Loucy (cell line): ENCODE data around the gene CDH13.

Source experiments
- H2AFZ ChIP-seq: fragments of 200-600 bp; sonication (generic); 2 replicates; pipeline ENCODE4 v1.6.0; 2016; ENCODE audit warnings: antibody characterized with exemption, mild to moderate bottlenecking, low read length, moderate library complexity
- H3F3A ChIP-seq: fragments of 200-600 bp; 2 replicates; pipeline ENCODE4 v1.6.0; 2016; ENCODE audit warnings: antibody characterized with exemption, low read depth, mild to moderate bottlenecking
- H3K27me3 ChIP-seq: fragments of 200-600 bp; sonication (generic); 2 replicates; pipeline ENCODE4 v1.6.1; 2014; ENCODE audit warnings: low read length, mild to moderate bottlenecking; ENCODE audit not compliant: insufficient read depth, poor library complexity, severe bottlenecking
- H3K36me3 ChIP-seq: fragments of 200-600 bp; sonication (generic); 2 replicates; pipeline ENCODE4 v1.6.1; 2016; ENCODE audit warnings: low read length; ENCODE audit not compliant: insufficient read depth
- H3K4me1 ChIP-seq: fragments of 200-600 bp; sonication (generic); 2 replicates; pipeline ENCODE4 v1.5.1; 2014; ENCODE audit warnings: low read length, mild to moderate bottlenecking; ENCODE audit not compliant: insufficient read depth, poor library complexity, severe bottlenecking
- H3K4me2 ChIP-seq: fragments of 200-600 bp; sonication (generic); 2 replicates; pipeline ENCODE4 v1.6.0; 2014; ENCODE audit warnings: antibody characterized with exemption, low read length, low read depth, mild to moderate bottlenecking; ENCODE audit not compliant: poor library complexity, severe bottlenecking
- H3K4me3 ChIP-seq: fragments of 200-600 bp; sonication (generic); 2 replicates; pipeline ENCODE4 v1.5.1; 2014; ENCODE audit warnings: low read length, mild to moderate bottlenecking, mixed read lengths; ENCODE audit not compliant: poor library complexity, severe bottlenecking
- H3K79me2 ChIP-seq: fragments of 200-600 bp; sonication (generic); 2 replicates; pipeline ENCODE4 v1.6.1; 2014; ENCODE audit warnings: low read length; ENCODE audit not compliant: insufficient read depth
- H3K9ac ChIP-seq: fragments of 200-600 bp; sonication (generic); 2 replicates; pipeline ENCODE4 v1.6.0; 2014; ENCODE audit warnings: mild to moderate bottlenecking, low read depth, low read length, moderate library complexity; ENCODE audit not compliant: poor library complexity, severe bottlenecking
- H3K9me2 ChIP-seq: fragments of 200-600 bp; sonication (generic); replicated peaks from 2 replicates; pipeline ENCODE4 v1.6.1; 2016; ENCODE audit warnings: low read depth, low read length, mixed read lengths
- H3K9me3 ChIP-seq: fragments of 200-600 bp; sonication (generic); 2 replicates; pipeline ENCODE4 v1.6.1; 2014; ENCODE audit warnings: mild to moderate bottlenecking, antibody characterized with exemption, low read length, low read depth; ENCODE audit not compliant: insufficient read depth
- H4K20me1 ChIP-seq: fragments of 200-600 bp; sonication (generic); 2 replicates; pipeline ENCODE4 v1.6.0; 2014; ENCODE audit warnings: antibody characterized with exemption, low read length, mild to moderate bottlenecking; ENCODE audit not compliant: insufficient read depth, poor library complexity, severe bottlenecking
- CTCF ChIP-seq: fragments of 200-600 bp; sonication (generic); conservative IDR thresholded peaks from 2 replicates; pipeline ENCODE4 v1.5.1; 2014; ENCODE audit warnings: mild to moderate bottlenecking, antibody characterized with exemption, low read length
- EZH2phosphoT487 ChIP-seq: fragments of 200-600 bp; IDR thresholded peaks from 2 replicates; pipeline ENCODE4 v1.6.1; 2018; ENCODE audit warnings: antibody characterized with exemption, mild to moderate bottlenecking, moderate library complexity, borderline replicate concordance

Gene CDH13

GRCh38 chr16:83345846-83346640 is 719.3 kb downstream of the CDH13 start:
- H4K20me1 ChIP-seq = no peaks in the 10 kb centered on the region
- no peak overlapping the region for H3K4me3 ChIP-seq
- H3K79me2 ChIP-seq = no peaks in the 10 kb centered on the region
- H3K9me2 ChIP-seq = no peaks in the 10 kb centered on the region
- H3K9me3 ChIP-seq = no peaks in the 10 kb centered on the region
- no peak overlapping the region for H2AFZ ChIP-seq
- TF ChIP-seq CTCF = no peak
- TF ChIP-seq EZH2phosphoT487 = no peak
- no peak overlapping the region for H3K4me2 ChIP-seq
- H3K4me1 ChIP-seq = no peaks in the 10 kb centered on the region
- no peaks in the 10 kb centered on the region for H3F3A ChIP-seq
- no peak overlapping the region for H3K9ac ChIP-seq
- no peaks in the 10 kb centered on the region for H3K36me3 ChIP-seq
- H3K27me3 ChIP-seq = no peaks in the 10 kb centered on the region

- no peak overlapping the region for H3K4me2 ChIP-seq
- no peaks in the 10 kb centered on the region for H3K27me3 ChIP-seq
- no peaks in the 10 kb centered on the region for H3F3A ChIP-seq
- no peaks in the 10 kb centered on the region for H3K79me2 ChIP-seq
- H3K9me3 ChIP-seq = no peaks in the 10 kb centered on the region
- no peak overlapping the region for H3K9ac ChIP-seq
- no peaks in the 10 kb centered on the region for H3K9me2 ChIP-seq
- H3K4me3 ChIP-seq = no peak overlapping the region
- no peaks in the 10 kb centered on the region for H3K36me3 ChIP-seq
- H4K20me1 ChIP-seq = no peaks in the 10 kb centered on the region
- no peak for TF ChIP-seq EZH2phosphoT487
- no peak for TF ChIP-seq CTCF
- no peak overlapping the region for H2AFZ ChIP-seq
- H3K4me1 ChIP-seq = no peaks in the 10 kb centered on the region
These were observed 722.2 kb downstream of the CDH13 start for GRCh38 chr16:83348991-83349390.

GRCh38 chr16:83350481-83350880 is 723.7 kb downstream of the CDH13 start:
- TF ChIP-seq CTCF = no peak
- no peak for TF ChIP-seq EZH2phosphoT487
- H3K27me3 ChIP-seq = no peaks in the 10 kb centered on the region
- H3K4me2 ChIP-seq = no peak overlapping the region
- no peaks in the 10 kb centered on the region for H3K36me3 ChIP-seq
- H3K79me2 ChIP-seq = no peaks in the 10 kb centered on the region
- no peaks in the 10 kb centered on the region for H3K9me2 ChIP-seq
- no peak overlapping the region for H2AFZ ChIP-seq
- no peaks in the 10 kb centered on the region for H4K20me1 ChIP-seq
- H3F3A ChIP-seq = no peaks in the 10 kb centered on the region
- no peak overlapping the region for H3K4me3 ChIP-seq
- no peaks in the 10 kb centered on the region for H3K4me1 ChIP-seq
- no peaks in the 10 kb centered on the region for H3K9me3 ChIP-seq
- no peak overlapping the region for H3K9ac ChIP-seq
